Cardiac fibroblast (primary cell): ENCODE results near the gene C1orf21.

Source experiments
- DNase-seq, 2 donors: peaks; one replicate each; pipeline versions ENCODE4 v3.0.0 to v3.0.0-alpha.2; 2010; ENCODE audit warnings: low read depth in 2 of 2
- H3K4me3 ChIP-seq, 2 donors: replicated peaks in 1 of 2; 1 replicate in 1 of 2; 2 replicates in 1 of 2; pipeline ENCODE4 v1.5.1; 2011; ENCODE audit warnings: low read depth in 2 of 2, low read length in 2 of 2, mild to moderate bottlenecking in 2 of 2, moderate library complexity in 1 of 2
- CTCF ChIP-seq: IDR thresholded peaks from one replicate; pipeline ENCODE4 v1.5.1; 2011; ENCODE audit warnings: low read depth, mild to moderate bottlenecking, low read length, inconsistent platforms

C1orf21 gene

GRCh38 chr1:184650177-184650866 is 263.5 kb downstream of the C1orf21 start:
- no peak for TF ChIP-seq CTCF
- H3K4me3 ChIP-seq, result no peak overlapping the region
- no peak for DNase-seq

GRCh38 chr1:184655185-184655584 is 268.4 kb downstream of the C1orf21 start:
- no peak for DNase-seq
- no peak overlapping the region for H3K4me3 ChIP-seq
- TF ChIP-seq CTCF, result no peak

- no peak for TF ChIP-seq CTCF
- no peak for DNase-seq
- H3K4me3 ChIP-seq, result no peak overlapping the region
These were observed 269.4 kb downstream of the C1orf21 start for GRCh38 chr1:184656221-184656620.

GRCh38 chr1:184658055-184658454 is 271.2 kb downstream of the C1orf21 start:
- no peak overlapping the region for H3K4me3 ChIP-seq
- no peak for TF ChIP-seq CTCF
- no peak for DNase-seq

GRCh38 chr1:184660462-184661191 is 273.8 kb downstream of the C1orf21 start:
- TF ChIP-seq CTCF, result no peak
- no peak overlapping the region for H3K4me3 ChIP-seq
- DNase-seq, result no peak

DNA sequence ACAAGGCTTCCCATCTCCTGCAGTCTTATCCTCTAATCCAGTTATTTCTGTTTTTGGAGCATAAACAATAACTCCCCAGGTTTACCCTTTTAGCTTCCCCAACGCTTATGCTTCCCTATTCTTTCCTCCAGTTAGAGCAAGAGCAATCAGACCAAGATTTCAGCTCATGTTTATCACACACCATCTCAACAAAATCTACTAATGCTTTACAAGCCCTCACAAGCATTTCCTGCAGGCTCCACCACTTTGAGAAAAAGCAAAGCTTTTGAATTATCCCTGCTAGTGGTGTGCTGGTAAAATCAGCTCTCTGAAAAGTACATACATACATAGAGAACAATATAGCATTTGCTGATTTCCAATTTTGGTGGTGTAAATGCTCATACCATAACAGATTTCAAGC is 275.0 kb downstream of the C1orf21 start:
- no peak overlapping the region for H3K4me3 ChIP-seq
- no peak for DNase-seq
- TF ChIP-seq CTCF, result no peak
